GM19035 (cell line): ENCODE results near the gene SPATA21.

Source experiments
- ATAC-seq: cut with Tn5 transposase; IDR thresholded peaks from one replicate; pipeline ENCODE4 v1.9.1; 2021; ENCODE audit not compliant: unreplicated experiment

The SPATA21 gene

GRCh38 chr1:16451841-16452528, 14.8 kb upstream of the SPATA21 start:
- ATAC-seq = no peak

- no peak for ATAC-seq
Measured at GRCh38 chr1:16450863-16451481, 13.7 kb upstream of the SPATA21 start.

DNA sequence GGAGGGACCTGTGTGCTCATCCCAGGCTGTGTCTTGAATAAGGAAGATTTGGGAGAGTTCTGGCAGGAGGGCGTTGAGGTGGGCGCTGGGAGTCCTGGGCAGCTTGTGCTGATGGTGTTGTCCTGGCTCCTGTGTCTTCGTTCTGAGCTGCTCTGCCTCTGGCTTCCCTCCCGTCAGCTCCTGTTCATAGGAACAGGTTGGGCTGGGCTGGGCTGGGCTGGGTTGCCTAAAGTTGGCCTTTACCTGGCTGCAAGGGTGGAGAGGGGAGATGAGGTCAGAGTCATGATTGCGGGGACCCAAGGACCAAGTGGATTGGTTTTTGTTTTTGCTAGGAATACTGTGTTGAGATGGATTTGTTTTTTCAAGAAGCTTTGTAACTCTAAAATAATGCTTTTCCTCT, 12.4 kb upstream of the SPATA21 start:
- no peak for ATAC-seq

GRCh38 chr1:16449065-16449464, 11.8 kb upstream of the SPATA21 start:
- no peak for ATAC-seq

GRCh38 chr1:16447641-16448040, 10.4 kb upstream of the SPATA21 start:
- ATAC-seq = no peak

DNA sequence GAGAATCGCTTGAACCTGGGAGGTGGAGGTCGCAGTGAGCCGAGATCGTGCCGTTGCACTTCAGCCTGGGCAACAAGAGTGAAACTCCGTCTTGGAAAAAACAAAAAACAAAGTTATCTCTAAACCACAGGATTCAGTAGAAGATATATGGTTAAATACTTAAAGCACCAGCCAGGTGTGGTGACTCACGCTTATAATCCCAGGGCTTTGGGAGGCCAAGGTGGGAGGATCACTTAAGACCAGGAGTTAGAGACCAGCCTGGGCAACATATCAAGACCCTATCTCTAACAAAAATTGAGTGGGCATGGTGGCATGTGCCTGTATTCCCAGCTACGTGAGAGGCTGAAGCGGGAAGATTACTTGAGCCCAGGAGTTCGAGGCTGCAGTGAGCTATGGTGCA, 8.9 kb upstream of the SPATA21 start:
- no peak for ATAC-seq

DNA sequence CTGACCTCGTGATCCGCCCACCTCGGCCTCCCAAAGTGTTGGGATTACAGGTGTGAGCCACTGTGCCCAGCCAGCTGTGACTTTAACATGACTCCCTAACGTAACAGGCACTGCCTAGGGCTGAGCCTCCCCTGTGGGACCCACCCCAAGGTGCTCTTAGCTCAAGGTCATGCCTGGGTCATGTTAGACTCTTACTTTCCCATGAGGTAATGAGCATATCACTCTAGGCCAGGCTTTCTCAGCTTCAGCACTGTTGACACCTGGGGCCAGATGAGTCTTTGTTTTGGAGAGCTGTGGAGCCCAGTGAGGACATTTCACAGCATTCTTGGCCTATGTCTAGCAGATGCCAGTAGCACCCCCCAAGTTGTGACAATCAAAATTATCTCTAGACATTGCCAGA, 7.8 kb upstream of the SPATA21 start:
- no peak for ATAC-seq

- ATAC-seq = no peak
Measured at GRCh38 chr1:16443975-16444770, 6.9 kb upstream of the SPATA21 start.

DNA sequence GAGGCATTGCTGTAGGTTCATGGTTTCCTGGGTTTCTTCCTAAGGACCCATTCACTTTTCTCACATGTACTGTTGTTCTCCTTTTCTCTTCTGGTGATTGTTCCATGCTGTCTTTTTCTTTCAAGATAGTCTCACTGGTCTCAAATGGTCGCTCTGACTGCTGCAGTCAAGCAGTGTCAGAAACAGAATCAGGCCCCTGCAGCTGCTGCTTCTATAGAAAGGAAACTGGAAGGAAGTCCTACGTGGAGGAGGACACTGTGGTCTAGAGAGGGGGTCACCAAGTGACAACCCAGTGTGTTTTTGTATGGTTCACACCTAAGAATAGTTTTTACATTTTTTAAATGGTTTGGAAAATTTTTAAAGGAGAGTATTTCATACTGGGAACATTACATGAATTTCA, 5.7 kb upstream of the SPATA21 start:
- ATAC-seq = no peak

DNA sequence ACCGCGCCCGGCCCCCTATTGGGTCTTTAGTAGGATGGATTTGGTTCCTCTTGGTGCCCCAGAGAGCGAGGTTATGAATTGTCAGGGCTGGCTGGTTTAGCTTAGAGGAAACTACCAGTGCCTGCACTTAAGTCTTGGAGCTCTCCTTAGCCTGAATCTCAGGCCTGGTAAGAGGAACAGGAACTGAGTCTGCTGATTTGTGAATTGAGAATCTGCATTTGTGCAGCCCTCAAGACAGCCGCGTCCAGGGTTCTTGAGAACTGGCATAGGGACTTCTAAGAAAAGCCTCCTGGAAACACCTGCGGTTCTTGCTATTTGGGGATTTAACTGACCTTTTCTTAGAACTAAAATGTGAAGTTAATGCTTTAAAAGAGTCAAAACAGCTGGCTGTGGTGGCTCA, 5.0 kb upstream of the SPATA21 start:
- ATAC-seq = no peak

DNA sequence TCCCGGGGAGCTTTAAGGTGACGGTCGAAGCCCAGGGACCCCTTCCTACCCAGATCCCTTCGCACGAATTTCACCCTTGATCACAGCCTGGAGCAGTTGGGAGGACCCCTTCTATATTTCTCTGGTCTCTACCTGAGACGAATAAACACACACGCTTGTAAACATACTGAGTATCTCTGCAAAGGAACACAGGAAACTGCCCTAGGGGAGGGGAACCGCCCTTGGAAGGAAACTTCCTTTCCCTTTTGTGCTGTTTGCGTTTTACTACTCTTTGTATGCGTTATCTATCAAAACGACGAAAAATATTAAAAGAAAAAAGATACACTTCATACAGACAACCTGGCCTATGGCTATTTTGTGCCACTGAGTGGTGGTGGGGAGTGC, 4.0 kb upstream of the SPATA21 start:
- ATAC-seq = no peak

DNA sequence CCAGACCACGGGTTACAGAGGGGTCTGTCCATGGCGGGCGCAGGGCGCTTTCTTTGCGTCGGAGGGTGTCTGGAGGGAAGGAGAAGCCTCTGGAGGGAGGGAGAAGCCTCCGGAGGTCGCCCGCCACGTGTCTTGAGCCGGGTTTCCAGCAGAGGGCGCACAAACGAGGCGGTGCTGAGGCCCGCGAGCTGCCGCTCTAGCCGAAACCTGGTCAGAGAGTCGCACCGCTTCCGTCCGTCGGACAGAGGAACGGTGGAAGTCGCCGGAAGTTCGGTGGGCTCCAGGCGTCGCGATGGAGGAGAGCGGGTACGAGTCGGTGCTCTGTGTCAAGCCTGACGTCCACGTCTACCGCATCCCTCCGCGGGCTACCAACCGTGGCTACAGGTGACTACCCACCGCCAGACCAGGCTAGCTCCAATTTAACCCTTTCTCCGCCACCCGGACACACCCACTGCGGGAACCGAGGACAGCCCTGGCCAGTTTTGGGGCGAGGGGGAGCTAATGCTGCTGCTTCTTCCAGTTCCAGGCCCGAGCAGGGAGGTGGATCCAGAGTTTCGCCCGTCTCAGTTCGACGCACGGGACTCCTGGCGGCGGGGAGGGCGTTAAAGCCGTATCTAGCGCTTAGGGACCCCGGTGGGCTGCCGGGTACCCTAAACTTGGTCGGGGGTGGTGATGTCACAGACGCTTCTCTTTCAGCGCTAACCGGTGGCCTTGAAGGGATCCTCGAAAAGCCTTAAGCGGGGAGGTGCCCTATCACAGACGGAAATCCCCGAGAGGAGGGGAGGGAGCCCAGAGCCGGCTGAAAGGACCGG, 3.5 kb upstream of the SPATA21 start, which contains the start of gene NECAP2:
Gene NECAP2 (plus strand): TSS at position 255 of the 812 bp plus-strand sequence. CDS start 38 bp downstream, at position 293.
- ATAC-seq = peak; percentile 87

GRCh38 chr1:16440131-16440469, 2.9 kb upstream of the SPATA21 start:
- peak; percentile 24 for ATAC-seq

- no peak for ATAC-seq
Measured at GRCh38 chr1:16438924-16439323, 1.7 kb upstream of the SPATA21 start.

DNA sequence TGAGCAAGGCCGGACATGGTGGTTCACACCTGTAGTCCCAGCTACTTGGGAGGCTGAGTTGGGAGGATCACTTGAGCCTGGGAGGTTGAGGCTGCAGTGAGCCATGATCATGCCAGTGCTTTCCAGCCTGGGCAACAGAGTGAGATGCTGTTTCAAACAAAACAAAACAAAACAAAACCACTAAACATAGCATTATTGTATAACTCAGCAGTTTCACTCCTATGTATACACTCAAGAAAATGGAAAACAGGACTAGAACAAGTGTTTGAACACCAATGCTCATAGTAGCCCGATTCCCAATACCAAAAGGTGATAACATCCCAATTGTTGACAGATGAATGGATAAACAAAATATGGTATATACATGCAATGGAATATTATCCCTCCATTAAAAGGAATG, 1.3 kb upstream of the SPATA21 start:
- ATAC-seq = no peak

GRCh38 chr1:16434501-16434900, 2.7 kb downstream of the SPATA21 start:
- ATAC-seq = no peak

- ATAC-seq = no peak
Measured at GRCh38 chr1:16434007-16434406, 3.2 kb downstream of the SPATA21 start.

DNA sequence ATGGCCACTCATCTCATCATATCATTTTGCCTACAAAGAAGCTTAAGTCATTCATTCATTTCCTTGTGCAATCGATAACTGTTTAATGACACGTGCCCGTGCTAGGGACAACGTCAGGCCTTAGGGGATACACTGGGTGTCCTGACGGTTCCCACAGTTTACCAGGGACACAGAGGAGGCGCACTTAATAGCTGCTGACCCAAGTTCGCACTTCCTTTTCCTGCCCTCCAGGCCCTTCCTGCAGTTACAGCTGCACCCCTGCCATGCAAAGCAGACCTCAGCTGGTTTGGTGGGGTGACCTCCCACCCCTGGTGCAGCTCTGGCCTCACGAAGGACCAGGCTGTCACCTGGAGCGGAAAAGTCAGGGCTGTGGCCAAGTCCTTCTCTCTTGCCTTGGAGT, 4.2 kb downstream of the SPATA21 start:
- ATAC-seq = no peak

DNA sequence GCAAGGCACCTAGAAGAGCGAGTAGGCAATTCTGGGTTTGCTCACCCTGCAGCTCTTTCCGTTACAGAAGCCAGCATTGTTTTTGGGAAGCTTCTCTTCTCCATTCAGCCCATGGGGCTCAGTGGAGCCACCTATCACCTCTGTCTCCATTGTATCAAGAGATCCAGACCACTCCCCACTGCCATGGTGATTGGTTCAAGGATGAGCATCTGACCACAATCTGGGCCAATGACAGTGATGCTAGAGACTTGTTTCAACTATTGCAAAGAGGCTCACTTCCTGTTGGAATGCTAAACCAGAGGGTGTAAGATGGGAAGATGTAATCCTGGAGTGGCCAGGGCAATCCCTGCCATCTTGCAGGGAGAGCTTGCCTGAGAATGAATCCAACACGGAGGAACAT, 6.6 kb downstream of the SPATA21 start:
- ATAC-seq = no peak

GRCh38 chr1:16425125-16426025, 11.8 kb downstream of the SPATA21 start:
- no peak for ATAC-seq
